ENCODE measurements around the gene IL1RAP.

Gene IL1RAP

DNA sequence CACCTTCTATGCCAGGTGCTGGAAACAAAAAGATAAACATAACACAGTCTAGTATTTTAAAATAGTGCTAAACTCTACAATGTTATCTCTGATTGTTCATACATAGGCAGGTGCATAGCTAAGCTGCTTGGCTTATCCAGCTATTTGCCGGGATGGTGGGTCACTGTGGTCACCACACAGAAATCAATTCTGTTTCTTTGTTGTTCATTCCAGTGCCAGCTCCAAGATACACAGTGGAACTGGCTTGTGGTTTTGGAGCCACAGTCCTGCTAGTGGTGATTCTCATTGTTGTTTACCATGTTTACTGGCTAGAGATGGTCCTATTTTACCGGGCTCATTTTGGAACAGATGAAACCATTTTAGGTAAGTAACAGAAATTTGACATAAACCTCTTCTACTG lies 130.2 kb downstream of the IL1RAP start:
- Histone ChIP-seq H3K4me1 (ENCODE audit: control insufficient read depth, low read depth, low read length) (no peaks in the 10 kb centered on the region), H4K8ac (ENCODE audit: low read depth, low read length) (no peak overlapping the region), H3K9ac (ENCODE audit: low read length) (no peak overlapping the region), H3K4me2 (ENCODE audit: low read length) (no peak overlapping the region), H3K27ac (ENCODE audit: low read depth, low read length) (no peak overlapping the region), H3K18ac (ENCODE audit: low read length) (no peak overlapping the region), H3K23ac (ENCODE audit: low read length) (no peak overlapping the region), H2AK5ac (ENCODE audit: low read length) (no peak overlapping the region), H3K36me3 (ENCODE audit: control insufficient read depth, insufficient read depth, low read length) (no peaks in the 10 kb centered on the region), H3K79me1 (ENCODE audit: low read length) (no peaks in the 10 kb centered on the region), H3K4me3 (ENCODE audit: low read length) (no peak overlapping the region), H3K56ac (ENCODE audit: low read length) (no peak overlapping the region), H2BK120ac (ENCODE audit: low read depth, low read length) (no peak overlapping the region), H4K5ac (ENCODE audit: low read length) (no peak overlapping the region), H3K4ac (ENCODE audit: low read depth, low read length) (no peak overlapping the region), H2BK15ac (replicated peaks; ENCODE audit: low read depth) (no peak overlapping the region), H3K79me2 (ENCODE audit: control insufficient read depth, insufficient read depth, low read length) (no peaks in the 10 kb centered on the region), H2BK5ac (ENCODE audit: low read length) (no peak overlapping the region), H3K27me3 (ENCODE audit: insufficient read depth, low read length, poor library complexity) (no peaks in the 10 kb centered on the region)
- no CpG with 5 or more reads among the region's 2 CpGs for WGBS (ENCODE audit: extremely low coverage, insufficient coverage, low lambda C conversion rate)
- no peak for DNase-seq

DNA sequence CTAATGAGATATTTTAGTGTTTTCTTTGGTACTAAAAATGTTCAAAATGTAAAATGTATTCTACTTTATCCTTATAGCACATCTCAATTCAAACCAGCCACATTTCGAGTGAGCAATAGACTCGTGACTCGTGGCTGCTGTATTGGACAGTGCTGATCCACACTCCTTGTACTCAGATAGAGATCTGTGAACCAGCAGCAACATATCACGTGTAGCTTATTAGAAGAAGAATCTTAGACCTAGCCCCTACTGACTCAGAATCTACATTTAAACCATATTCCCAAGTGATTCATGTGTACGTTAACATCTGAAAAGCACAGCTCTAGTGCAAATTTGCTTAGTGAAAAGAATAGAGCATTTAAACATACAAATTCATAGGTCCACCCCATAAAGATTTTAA lies 130.9 kb downstream of the IL1RAP start:
- H3K18ac ChIP-seq (ENCODE audit: low read length) = no peak overlapping the region
- no peak overlapping the region for H4K5ac ChIP-seq (ENCODE audit: low read length)
- no peak overlapping the region for H3K4me2 ChIP-seq (ENCODE audit: low read length)
- no peak overlapping the region for H3K9ac ChIP-seq (ENCODE audit: low read length)
- H3K36me3 ChIP-seq (ENCODE audit: control insufficient read depth, insufficient read depth, low read length) = no peaks in the 10 kb centered on the region
- no peaks in the 10 kb centered on the region for H3K4me1 ChIP-seq (ENCODE audit: control insufficient read depth, low read depth, low read length)
- H4K8ac ChIP-seq (ENCODE audit: low read depth, low read length) = no peak overlapping the region
- no peaks in the 10 kb centered on the region for H3K27me3 ChIP-seq (ENCODE audit: insufficient read depth, low read length, poor library complexity)
- no peak overlapping the region for H2AK5ac ChIP-seq (ENCODE audit: low read length)
- no peaks in the 10 kb centered on the region for H3K79me2 ChIP-seq (ENCODE audit: control insufficient read depth, insufficient read depth, low read length)
- H3K79me1 ChIP-seq (ENCODE audit: low read length) = no peaks in the 10 kb centered on the region
- no peak overlapping the region for H3K27ac ChIP-seq (ENCODE audit: low read depth, low read length)
- H2BK120ac ChIP-seq (ENCODE audit: low read depth, low read length) = no peak overlapping the region
- no peak overlapping the region for H3K56ac ChIP-seq (ENCODE audit: low read length)
- H3K23ac ChIP-seq (ENCODE audit: low read length) = no peak overlapping the region
- no peak for DNase-seq
- no peak overlapping the region for H3K4ac ChIP-seq (ENCODE audit: low read depth, low read length)
- no peak overlapping the region for H2BK5ac ChIP-seq (ENCODE audit: low read length)
- no peak overlapping the region for H3K4me3 ChIP-seq (ENCODE audit: low read length)
- WGBS (ENCODE audit: extremely low coverage, insufficient coverage, low lambda C conversion rate) = no CpG with 5 or more reads among the region's 5 CpGs
- H2BK15ac ChIP-seq (replicated peaks; ENCODE audit: low read depth) = no peak overlapping the region

DNA sequence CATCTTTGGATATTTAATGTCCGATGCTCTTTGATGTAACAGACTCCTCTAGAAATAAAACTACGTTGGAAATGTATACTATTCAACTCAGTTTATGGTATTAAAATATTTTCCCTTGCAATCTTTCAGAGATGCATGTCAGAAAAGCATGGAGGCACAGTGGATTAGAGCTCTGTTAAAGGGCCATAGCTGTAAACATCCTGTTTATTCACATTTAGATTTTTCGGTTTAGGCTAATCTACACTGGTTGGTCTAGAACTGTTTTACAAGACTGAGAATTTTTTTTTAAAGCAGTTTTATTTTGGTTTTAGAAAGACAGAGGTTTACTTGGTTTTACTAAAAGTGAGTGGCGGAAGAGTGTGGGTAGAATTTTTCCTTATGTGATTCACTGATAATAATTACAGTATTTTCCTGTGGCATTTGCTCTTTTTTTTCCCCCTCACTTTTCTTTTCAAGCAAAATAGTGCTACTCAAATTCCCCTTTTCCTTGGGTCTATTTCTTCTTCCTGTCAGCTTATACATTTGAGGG lies 132.1 kb downstream of the IL1RAP start:
- H3K4me2 ChIP-seq (ENCODE audit: low read length) = no peak overlapping the region
- H3K18ac ChIP-seq (ENCODE audit: low read length) = no peak overlapping the region
- no peaks in the 10 kb centered on the region for H3K27me3 ChIP-seq (ENCODE audit: insufficient read depth, low read length, poor library complexity)
- H2BK5ac ChIP-seq (ENCODE audit: low read length) = no peak overlapping the region
- H3K56ac ChIP-seq (ENCODE audit: low read length) = no peak overlapping the region
- no peak overlapping the region for H3K4me3 ChIP-seq (ENCODE audit: low read length)
- H3K4me1 ChIP-seq (ENCODE audit: control insufficient read depth, low read depth, low read length) = no peaks in the 10 kb centered on the region
- no peak overlapping the region for H3K4ac ChIP-seq (ENCODE audit: low read depth, low read length)
- no peak overlapping the region for H3K23ac ChIP-seq (ENCODE audit: low read length)
- H3K79me1 ChIP-seq (ENCODE audit: low read length) = no peaks in the 10 kb centered on the region
- H2BK120ac ChIP-seq (ENCODE audit: low read depth, low read length) = no peak overlapping the region
- no peak overlapping the region for H2BK15ac ChIP-seq (replicated peaks; ENCODE audit: low read depth)
- H3K79me2 ChIP-seq (ENCODE audit: control insufficient read depth, insufficient read depth, low read length) = no peaks in the 10 kb centered on the region
- H3K27ac ChIP-seq (ENCODE audit: low read depth, low read length) = no peak overlapping the region
- DNase-seq = no peak
- H2AK5ac ChIP-seq (ENCODE audit: low read length) = no peak overlapping the region
- H3K9ac ChIP-seq (ENCODE audit: low read length) = no peak overlapping the region
- H4K8ac ChIP-seq (ENCODE audit: low read depth, low read length) = no peak overlapping the region
- whole genome bisulfite sequencing (ENCODE audit: extremely low coverage, insufficient coverage, low lambda C conversion rate) = no CpG with 5 or more reads among the region's 4 CpGs
- no peaks in the 10 kb centered on the region for H3K36me3 ChIP-seq (ENCODE audit: control insufficient read depth, insufficient read depth, low read length)
- no peak overlapping the region for H4K5ac ChIP-seq (ENCODE audit: low read length)

DNA sequence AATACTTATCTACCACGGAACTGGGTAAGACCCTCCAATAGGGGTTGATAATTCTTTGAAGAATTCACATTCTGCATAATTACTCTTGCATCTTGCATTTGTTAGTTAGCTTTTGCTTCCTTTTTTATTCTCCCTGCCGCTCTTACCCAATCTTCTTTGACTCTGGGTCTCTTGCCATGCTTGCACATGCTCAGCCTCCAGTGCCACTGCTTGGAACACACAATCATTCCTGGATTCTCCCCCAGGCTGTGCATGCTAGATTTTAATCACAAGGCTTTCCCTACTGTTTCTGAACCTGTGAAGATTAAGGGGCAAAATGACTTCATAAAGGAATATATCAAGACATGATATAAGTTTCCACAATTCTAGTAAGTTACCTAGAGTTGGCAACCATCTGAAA lies 133.1 kb downstream of the IL1RAP start:
- Histone ChIP-seq H3K36me3 (ENCODE audit: control insufficient read depth, insufficient read depth, low read length) (no peaks in the 10 kb centered on the region), H3K79me1 (ENCODE audit: low read length) (no peaks in the 10 kb centered on the region), H2BK120ac (ENCODE audit: low read depth, low read length) (no peak overlapping the region), H3K27me3 (ENCODE audit: insufficient read depth, low read length, poor library complexity) (no peaks in the 10 kb centered on the region), H3K4ac (ENCODE audit: low read depth, low read length) (no peak overlapping the region), H3K56ac (ENCODE audit: low read length) (no peak overlapping the region), H2BK15ac (replicated peaks; ENCODE audit: low read depth) (no peak overlapping the region), H3K18ac (ENCODE audit: low read length) (no peak overlapping the region), H4K8ac (ENCODE audit: low read depth, low read length) (no peak overlapping the region), H2BK5ac (ENCODE audit: low read length) (no peak overlapping the region), H4K5ac (ENCODE audit: low read length) (no peak overlapping the region), H3K4me1 (ENCODE audit: control insufficient read depth, low read depth, low read length) (no peaks in the 10 kb centered on the region), H3K4me2 (ENCODE audit: low read length) (no peak overlapping the region), H3K23ac (ENCODE audit: low read length) (no peak overlapping the region), H3K27ac (ENCODE audit: low read depth, low read length) (no peak overlapping the region), H3K79me2 (ENCODE audit: control insufficient read depth, insufficient read depth, low read length) (no peaks in the 10 kb centered on the region), H3K4me3 (ENCODE audit: low read length) (no peak overlapping the region), H3K9ac (ENCODE audit: low read length) (no peak overlapping the region), H2AK5ac (ENCODE audit: low read length) (no peak overlapping the region)
- no CpG with 5 or more reads among the region's 2 CpGs for WGBS (ENCODE audit: extremely low coverage, insufficient coverage, low lambda C conversion rate)
- DNase-seq = no peak

DNA sequence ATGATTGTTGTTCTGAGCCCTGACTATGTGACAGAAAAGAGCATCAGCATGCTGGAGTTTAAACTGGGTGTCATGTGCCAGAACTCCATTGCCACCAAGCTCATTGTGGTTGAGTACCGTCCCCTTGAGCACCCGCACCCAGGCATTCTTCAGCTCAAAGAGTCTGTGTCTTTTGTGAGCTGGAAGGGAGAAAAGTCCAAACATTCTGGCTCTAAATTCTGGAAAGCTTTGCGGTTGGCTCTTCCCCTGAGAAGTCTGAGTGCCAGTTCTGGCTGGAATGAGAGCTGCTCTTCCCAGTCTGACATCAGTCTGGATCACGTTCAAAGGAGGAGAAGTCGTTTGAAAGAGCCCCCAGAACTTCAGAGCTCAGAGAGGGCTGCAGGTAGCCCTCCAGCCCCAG lies 142.0 kb downstream of the IL1RAP start:
- Histone ChIP-seq H2BK5ac (ENCODE audit: low read length) (no peak overlapping the region), H2BK15ac (replicated peaks; ENCODE audit: low read depth) (no peak overlapping the region), H4K5ac (ENCODE audit: low read length) (no peak overlapping the region), H4K8ac (ENCODE audit: low read depth, low read length) (no peak overlapping the region), H3K79me1 (ENCODE audit: low read length) (no peaks in the 10 kb centered on the region), H3K27me3 (ENCODE audit: insufficient read depth, low read length, poor library complexity) (no peaks in the 10 kb centered on the region), H3K9ac (ENCODE audit: low read length) (no peak overlapping the region), H3K4me2 (ENCODE audit: low read length) (no peak overlapping the region), H3K36me3 (ENCODE audit: control insufficient read depth, insufficient read depth, low read length) (no peaks in the 10 kb centered on the region), H3K27ac (ENCODE audit: low read depth, low read length) (no peak overlapping the region), H3K79me2 (ENCODE audit: control insufficient read depth, insufficient read depth, low read length) (no peaks in the 10 kb centered on the region), H3K23ac (ENCODE audit: low read length) (no peak overlapping the region), H3K4me3 (ENCODE audit: low read length) (no peak overlapping the region), H3K4ac (ENCODE audit: low read depth, low read length) (no peak overlapping the region), H3K18ac (ENCODE audit: low read length) (no peak overlapping the region), H2AK5ac (ENCODE audit: low read length) (no peak overlapping the region), H3K4me1 (ENCODE audit: control insufficient read depth, low read depth, low read length) (no peaks in the 10 kb centered on the region), H2BK120ac (ENCODE audit: low read depth, low read length) (no peak overlapping the region), H3K56ac (ENCODE audit: low read length) (no peak overlapping the region)
- no peak for DNase-seq
- WGBS (ENCODE audit: extremely low coverage, insufficient coverage, low lambda C conversion rate) = no CpG with 5 or more reads among the region's 5 CpGs

DNA sequence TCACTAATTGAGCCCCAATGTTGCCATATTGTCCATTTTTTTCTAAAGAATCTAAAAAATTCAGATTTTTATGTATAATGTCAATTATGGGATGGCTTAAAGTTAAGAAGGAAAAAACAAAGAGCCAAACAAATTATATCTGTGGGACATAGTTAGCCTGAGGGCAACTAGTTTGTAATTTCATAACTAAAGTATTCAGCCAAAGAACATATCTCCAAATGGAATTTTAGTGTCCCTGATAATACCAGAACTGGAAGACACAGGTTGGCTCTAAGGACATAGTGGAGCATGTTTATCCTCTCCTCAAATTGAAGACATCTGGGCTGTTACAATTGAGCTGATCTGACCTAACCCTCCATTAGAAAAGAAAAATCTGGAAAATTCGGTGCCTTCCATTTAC lies 144.2 kb downstream of the IL1RAP start:
- Histone ChIP-seq H2BK120ac (ENCODE audit: low read depth, low read length) (no peak overlapping the region), H2BK5ac (ENCODE audit: low read length) (no peak overlapping the region), H3K4me1 (ENCODE audit: control insufficient read depth, low read depth, low read length) (no peaks in the 10 kb centered on the region), H4K8ac (ENCODE audit: low read depth, low read length) (no peak overlapping the region), H3K36me3 (ENCODE audit: control insufficient read depth, insufficient read depth, low read length) (no peaks in the 10 kb centered on the region), H3K4me2 (ENCODE audit: low read length) (no peak overlapping the region), H3K18ac (ENCODE audit: low read length) (no peak overlapping the region), H3K56ac (ENCODE audit: low read length) (no peak overlapping the region), H3K4me3 (ENCODE audit: low read length) (no peak overlapping the region), H2BK15ac (replicated peaks; ENCODE audit: low read depth) (no peak overlapping the region), H3K79me1 (ENCODE audit: low read length) (no peaks in the 10 kb centered on the region), H4K5ac (ENCODE audit: low read length) (no peak overlapping the region), H3K23ac (ENCODE audit: low read length) (no peak overlapping the region), H3K27me3 (ENCODE audit: insufficient read depth, low read length, poor library complexity) (no peaks in the 10 kb centered on the region), H3K4ac (ENCODE audit: low read depth, low read length) (no peak overlapping the region), H3K27ac (ENCODE audit: low read depth, low read length) (no peak overlapping the region), H3K9ac (ENCODE audit: low read length) (no peak overlapping the region), H3K79me2 (ENCODE audit: control insufficient read depth, insufficient read depth, low read length) (no peaks in the 10 kb centered on the region), H2AK5ac (ENCODE audit: low read length) (no peak overlapping the region)
- no CpG with 5 or more reads among the region's 1 CpG for WGBS (ENCODE audit: extremely low coverage, insufficient coverage, low lambda C conversion rate)
- no peak for DNase-seq

Measured in mesendoderm (in vitro differentiated cells).